Naive thymus-derived CD4-positive, alpha-beta T cell (primary cell): ENCODE results near the gene INVS. TPM values are rescaled to one million over a fixed set of nuclear protein-coding genes. Genes with fewer than 3 reads are reported as not detected.
"Not testable (repeated sequence)": the region's sequence is repeated elsewhere in the genome, so short reads cannot be mapped to it uniquely, and the experiment has no call there.

Experiments
- ATAC-seq: fragments of 150-1000 bp; cut with Tn5 transposase; 2 replicates; pipeline ENCODE4 v1.10.0; 2021; ENCODE audit warnings: mild to moderate bottlenecking, moderate library complexity
- CTCF ChIA-PET: fragments of 350-600 bp; sonication (Branson Sonifier 250); formaldehyde crosslinking; loops from one replicate; lab custom pipeline; 2021; ENCODE audit warnings: antibody characterized with exemption; lab: Charles Lee
- POLR2A ChIA-PET: fragments of 350-600 bp; sonication (Branson Sonifier 250); formaldehyde crosslinking; loops from one replicate; lab custom pipeline; 2021; ENCODE audit warnings: antibody characterized with exemption, inconsistent platforms; lab: Charles Lee
- DNase-seq, 9 donors: peaks; one replicate each; pipeline versions ENCODE4 v3.0.0 to v3.0.0-alpha.2; 2020 to 2022; ENCODE audit warnings: mixed read lengths in 1 of 9
- H3K27ac ChIP-seq: one replicate; pipeline ENCODE4 v1.7.0; 2013; ENCODE audit warnings: mild to moderate bottlenecking, low read depth, low read length, moderate library complexity
- H3K27me3 ChIP-seq, 2 donors: one replicate each; pipeline ENCODE4 v1.7.0; 2013; ENCODE audit warnings: low read length in 2 of 2, mild to moderate bottlenecking in 2 of 2, moderate library complexity in 2 of 2; ENCODE audit not compliant: control insufficient read depth in 2 of 2, insufficient read depth in 2 of 2
- H3K36me3 ChIP-seq, 3 experiments: 1 replicate in 2 of 3; 2 replicates in 1 of 3; pipeline ENCODE4 v1.7.0; 2013; ENCODE audit warnings: low read length in 3 of 3, mild to moderate bottlenecking in 3 of 3, moderate library complexity in 1 of 3; ENCODE audit not compliant: insufficient read depth in 3 of 3, control insufficient read depth in 2 of 3
- H3K4me1 ChIP-seq, 2 donors: one replicate each; pipeline ENCODE4 v1.7.0; 2013; ENCODE audit warnings: low read length in 2 of 2, mild to moderate bottlenecking in 2 of 2, moderate library complexity in 1 of 2; ENCODE audit not compliant: control insufficient read depth in 2 of 2, insufficient read depth in 2 of 2
- H3K4me3 ChIP-seq: 2 replicates; pipeline ENCODE4 v1.7.0; 2013; ENCODE audit warnings: mild to moderate bottlenecking, low read length
- H3K9me3 ChIP-seq, 3 experiments: 1 replicate in 2 of 3; 2 replicates in 1 of 3; pipeline ENCODE4 v1.7.0; 2013; ENCODE audit warnings: low read length in 3 of 3; ENCODE audit not compliant: control insufficient read depth in 2 of 3
- H3K27ac Mint-ChIP-seq, 9 donors: one replicate each; pipeline ENCODE4 v1.8.0; 2020 to 2022; ENCODE audit warnings: mixed read lengths in 9 of 9, mild to moderate bottlenecking in 8 of 9, moderate library complexity in 5 of 9, inconsistent platforms in 2 of 9
- H3K27me3 Mint-ChIP-seq, 5 donors: one replicate each; pipeline ENCODE4 v1.8.0; 2021 to 2022; ENCODE audit warnings: mixed read lengths in 5 of 5, mild to moderate bottlenecking in 1 of 5
- H3K36me3 Mint-ChIP-seq, 5 donors: one replicate each; pipeline ENCODE4 v1.8.0; 2020 to 2022; ENCODE audit warnings: mixed read lengths in 5 of 5, mild to moderate bottlenecking in 3 of 5, inconsistent platforms in 1 of 5
- H3K4me1 Mint-ChIP-seq, 7 donors: one replicate each; pipeline ENCODE4 v1.8.0; 2020 to 2022; ENCODE audit warnings: mixed read lengths in 7 of 7, mild to moderate bottlenecking in 3 of 7, inconsistent platforms in 1 of 7
- H3K4me3 Mint-ChIP-seq, 10 donors: one replicate each; pipeline ENCODE4 v1.8.0; 2020 to 2022; ENCODE audit warnings: mild to moderate bottlenecking in 10 of 10, mixed read lengths in 10 of 10, moderate library complexity in 6 of 10, inconsistent platforms in 2 of 10
- H3K9me3 Mint-ChIP-seq, 11 donors: one replicate each; pipeline ENCODE4 v1.8.0; 2020 to 2022; ENCODE audit warnings: mixed read lengths in 11 of 11, mild to moderate bottlenecking in 4 of 11, inconsistent platforms in 1 of 11, moderate library complexity in 1 of 11
- intact Hi-C, 2 donors: fragments of 100-400 bp; cut with micrococcal nuclease; formaldehyde crosslinking; loops; one replicate each; pipeline ENCODE4 v1.15.1; 2023
- polyA plus RNA-seq, 2 donors: library from polyadenylated mRNA; unstranded; fragments of 300-500 nt; fragmentation: Illumina TruSeq; gene quantifications; one replicate each; pipeline ENCODE4 v1.2.3, GENCODE V29; 2021
- total RNA-seq, 6 experiments: library from RNA in 5 of 6; stranded (reverse) in 5 of 6; gene quantifications; 1 replicate in 5 of 6; 2 replicates in 1 of 6; pipeline ENCODE4 v1.2.3 and lab custom pipeline; 2021 to 2026

The INVS gene
- total and polyA plus RNA-seq, 7 experiments from 2014 or later = 6.2 to 20.8 (median 19.9) TPM

DNA sequence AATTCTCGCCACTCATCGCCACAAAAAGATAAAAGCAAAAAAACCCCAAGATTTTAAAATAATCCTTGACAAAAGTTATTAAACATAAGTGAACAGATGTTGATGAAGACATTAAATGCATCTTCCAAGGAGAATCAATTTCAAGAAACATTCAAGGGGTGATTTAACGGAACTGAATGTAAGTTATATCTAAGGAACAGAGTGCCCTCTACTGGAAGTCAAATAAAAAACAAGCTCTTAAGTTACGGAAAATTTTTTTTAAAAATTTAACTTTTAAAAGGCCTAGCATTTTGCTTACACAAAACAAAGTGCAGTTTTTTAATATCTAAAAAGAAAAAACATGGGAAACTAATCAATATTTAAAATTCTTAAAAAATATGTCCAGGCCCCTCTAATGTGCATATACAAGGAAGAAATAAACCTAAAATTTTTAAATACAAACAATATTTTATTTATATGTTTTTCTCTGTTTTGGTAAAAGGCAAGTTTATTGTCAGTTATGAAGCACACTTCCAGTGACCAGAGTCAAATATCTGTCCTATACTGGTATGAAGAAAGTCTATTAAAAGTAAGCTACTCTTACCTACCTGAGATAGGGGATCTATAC lies 225.7 kb downstream of the INVS start:
- no peaks in the 10 kb centered on the region for H3K27me3 Mint-ChIP-seq
- H3K4me1 ChIP-seq = no peaks in the 10 kb centered on the region
- H3K27ac ChIP-seq = no peak overlapping the region
- H3K4me3 ChIP-seq = no peak overlapping the region
- POLR2A ChIA-PET = no interaction called here
- peaks cover 4 to 39% (median 8%) of the 10 kb centered on the region in 5 donors for H3K36me3 Mint-ChIP-seq
- H3K9me3 Mint-ChIP-seq = no peaks in the 10 kb centered on the region
- intact Hi-C loops = loop anchor here (1.0 to 10.0 kb wide), 10 partner anchors 28 to 1057 kb away; partner anchors contain the start of genes ERP44 (in 1 of the 2), INVS (in 1 of the 2) and TEX10 (in 1 of the 2)
- no peak overlapping the region for H3K4me3 Mint-ChIP-seq
- peaks cover 0 to 24% (median 19%) of the 10 kb centered on the region in 3 experiments for H3K36me3 ChIP-seq
- peaks cover under 1 to 31% (median 18%) of the 10 kb centered on the region in 7 donors for H3K4me1 Mint-ChIP-seq
- H3K27ac Mint-ChIP-seq = peak overlapping the region in 3 of 9 donors; percentile 60 to 66 (median 60)
- DNase-seq (peak in 6 of 9 donors; percentile 4 to 48 (median 23)), ATAC-seq (no peak)
- no peaks in the 10 kb centered on the region for H3K9me3 ChIP-seq
- CTCF ChIA-PET = interaction anchor here (0.9 to 1.5 kb wide), 8 partner anchors 8 to 298 kb away, joined by 3 to 5 read pairs (median 3); no protein-coding TSS in a partner anchor
- no peaks in the 10 kb centered on the region for H3K27me3 ChIP-seq

- CTCF ChIA-PET = not testable (repeated sequence)
Observed at GRCh38 chr9:100338736-100339135, 239.7 kb downstream of the INVS start.

GRCh38 chr9:100340224-100340623 lies 241.2 kb downstream of the INVS start:
- CTCF ChIA-PET = no interaction called here
- peaks cover 0 to 6% (median 0%) of the 10 kb centered on the region in 3 experiments for H3K36me3 ChIP-seq
- Mint-ChIP-seq H3K27me3 (no peaks in the 10 kb centered on the region), H3K4me3 (no peak overlapping the region), H3K36me3 (peaks cover 4 to 48% (median 23%) of the 10 kb centered on the region in 5 donors), H3K27ac (no peak overlapping the region), H3K4me1 (peaks cover 11 to 51% (median 38%) of the 10 kb centered on the region in 7 donors), H3K9me3 (no peaks in the 10 kb centered on the region)
- ATAC-seq (no peak), DNase-seq (no peak)
- H3K4me1 ChIP-seq = no peaks in the 10 kb centered on the region
- H3K27me3 ChIP-seq = no peaks in the 10 kb centered on the region
- no peaks in the 10 kb centered on the region for H3K9me3 ChIP-seq
- H3K27ac ChIP-seq = no peak overlapping the region
- POLR2A ChIA-PET = no interaction called here
- H3K4me3 ChIP-seq = no peak overlapping the region
- intact Hi-C loops = no loop called here

More at GRCh38 chr9:100338736-100339135, 239.7 kb downstream of the INVS start:
- ATAC-seq, H3K36me3 ChIP-seq, intact Hi-C loops, H3K27ac ChIP-seq, DNase-seq, H3K27me3 Mint-ChIP-seq, H3K9me3 ChIP-seq, H3K9me3 Mint-ChIP-seq, H3K27ac Mint-ChIP-seq, H3K4me1 ChIP-seq, H3K4me3 ChIP-seq, H3K27me3 ChIP-seq, H3K4me3 Mint-ChIP-seq: not testable (repeated sequence)
- peaks cover 4 to 51% (median 20%) of the 10 kb centered on the region in 5 donors for H3K36me3 Mint-ChIP-seq
- H3K4me1 Mint-ChIP-seq = peaks cover 11 to 52% (median 39%) of the 10 kb centered on the region in 7 donors
- POLR2A ChIA-PET = interaction anchor here (0.9 to 1.8 kb wide), 2 partner anchors 8 to 23 kb away, joined by 4 read pairs; no protein-coding TSS in a partner anchor

GRCh38 chr9:100341889-100342288 lies 242.8 kb downstream of the INVS start:
- H3K4me3 ChIP-seq = no peak overlapping the region
- Mint-ChIP-seq H3K4me3 (no peak overlapping the region), H3K4me1 (peaks cover 13 to 63% (median 46%) of the 10 kb centered on the region in 7 donors), H3K27ac (peak overlapping the region in 2 of 9 donors; percentile 1), H3K36me3 (peaks cover 4 to 54% (median 23%) of the 10 kb centered on the region in 5 donors), H3K27me3 (no peaks in the 10 kb centered on the region), H3K9me3 (no peaks in the 10 kb centered on the region)
- POLR2A ChIA-PET = interaction anchor here (0.9 to 1.2 kb wide), 2 partner anchors 10 to 89 kb away, joined by 4 read pairs; no protein-coding TSS in a partner anchor
- H3K4me1 ChIP-seq = no peaks in the 10 kb centered on the region
- no peaks in the 10 kb centered on the region for H3K27me3 ChIP-seq
- DNase-seq (no peak), ATAC-seq (no peak)
- no peak overlapping the region for H3K27ac ChIP-seq
- intact Hi-C loops = loop anchor here in 1 of 2 donors (2.0 kb wide), 1 partner anchor 13 kb away; no protein-coding TSS in a partner anchor
- CTCF ChIA-PET = no interaction called here
- peaks cover 0 to 12% (median 0%) of the 10 kb centered on the region in 3 experiments for H3K36me3 ChIP-seq
- H3K9me3 ChIP-seq = no peaks in the 10 kb centered on the region

DNA sequence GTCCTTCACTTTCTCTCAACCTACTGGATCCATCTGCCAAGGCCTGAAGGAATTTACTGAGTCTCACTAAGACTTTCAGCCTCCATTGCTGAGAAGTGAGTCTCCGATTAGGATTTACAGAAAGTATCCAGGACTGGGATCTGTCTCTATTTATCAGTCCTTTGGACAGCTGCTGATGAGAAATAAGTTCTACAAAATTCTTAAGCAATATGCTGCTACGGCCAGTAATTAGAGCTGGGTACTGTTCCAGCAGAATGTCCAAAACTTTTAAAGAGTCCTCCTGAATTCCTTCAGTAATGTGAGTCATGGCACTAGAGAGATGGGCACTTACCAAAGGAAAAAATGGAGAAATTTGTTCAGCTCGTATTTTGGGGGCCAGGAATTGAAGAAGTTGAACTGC lies 247.8 kb downstream of the INVS start:
- ATAC-seq = no peak
- intact Hi-C loops = no loop called here
- Histone ChIP-seq H3K27ac (no peak overlapping the region), H3K36me3 (peaks cover 0 to 8% (median 0%) of the 10 kb centered on the region in 3 experiments), H3K9me3 (no peaks in the 10 kb centered on the region), H3K4me3 (no peak overlapping the region), H3K27me3 (no peaks in the 10 kb centered on the region), H3K4me1 (peaks cover 5 to 15% of the 10 kb centered on the region in 2 donors)
- H3K4me3 Mint-ChIP-seq = peak overlapping the region in 1 of 10 donors; percentile 16
- H3K27ac Mint-ChIP-seq = no peak overlapping the region
- ChIA-PET CTCF (no interaction called here), POLR2A (interaction anchor here (1.4 kb wide), 1 partner anchor 9 kb away, joined by 4 read pairs; no protein-coding TSS in a partner anchor)
- peaks cover 30 to 85% (median 71%) of the 10 kb centered on the region in 7 donors for H3K4me1 Mint-ChIP-seq
- peaks cover 0 to 21% (median 17%) of the 10 kb centered on the region in 5 donors for H3K36me3 Mint-ChIP-seq
- DNase-seq = no peak
- H3K27me3 Mint-ChIP-seq = no peaks in the 10 kb centered on the region
- H3K9me3 Mint-ChIP-seq = no peaks in the 10 kb centered on the region

DNA sequence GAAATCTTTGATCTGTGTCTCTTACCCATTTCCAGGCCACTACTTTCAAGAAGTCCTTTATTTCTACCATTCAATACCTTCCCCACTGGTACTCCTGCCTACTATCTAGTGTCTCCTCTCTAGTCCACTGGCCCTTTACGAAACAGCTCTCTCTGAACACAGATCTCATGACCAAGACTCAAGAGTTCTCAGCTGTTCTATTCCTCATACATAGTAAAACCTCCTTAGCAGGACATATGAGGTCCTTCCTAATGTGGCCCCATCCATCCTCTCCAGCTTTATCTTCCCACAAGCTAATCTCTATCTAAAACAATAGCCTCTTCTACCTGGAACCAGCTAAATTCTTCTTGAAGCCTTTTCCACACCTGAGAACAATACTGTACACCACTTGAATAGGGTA lies 251.1 kb downstream of the INVS start:
- peaks cover 0 to 13% (median 0%) of the 10 kb centered on the region in 3 experiments for H3K36me3 ChIP-seq
- no peak overlapping the region for H3K27ac ChIP-seq
- peaks cover 8 to 22% of the 10 kb centered on the region in 2 donors for H3K4me1 ChIP-seq
- H3K4me1 Mint-ChIP-seq = peaks cover 32 to 83% (median 74%) of the 10 kb centered on the region in 7 donors
- H3K9me3 ChIP-seq = no peaks in the 10 kb centered on the region
- ChIA-PET POLR2A (interaction anchor here (0.6 kb wide), 2 partner anchors 48 to 90 kb away, joined by 3 to 5 read pairs; no protein-coding TSS in a partner anchor), CTCF (no interaction called here)
- H3K27me3 ChIP-seq = no peaks in the 10 kb centered on the region
- ATAC-seq (no peak), DNase-seq (no peak)
- intact Hi-C loops = loop anchor here (5.0 to 10.0 kb wide), 4 partner anchors 245 to 1182 kb away; partner anchors contain the start of genes ALG2 (in 1 of the 2), RNF20 (in 1 of the 2) and SEC61B (in 1 of the 2)
- H3K36me3 Mint-ChIP-seq = peaks cover 3 to 24% (median 9%) of the 10 kb centered on the region in 5 donors
- H3K27ac Mint-ChIP-seq = peak overlapping the region in 2 of 9 donors; percentile 4 to 27
- no peak overlapping the region for H3K4me3 ChIP-seq
- peaks cover 0 to 9% (median 0%) of the 10 kb centered on the region in 11 donors for H3K9me3 Mint-ChIP-seq
- peak overlapping the region; percentile 2 to 94 (median 54) for H3K4me3 Mint-ChIP-seq
- no peaks in the 10 kb centered on the region for H3K27me3 Mint-ChIP-seq
